NCI-H748 (cell line): ENCODE measurements around the gene PPP1R12A.
"Not testable (repeated sequence)": the region's sequence is repeated elsewhere in the genome, so short reads cannot be mapped to it uniquely, and the experiment has no call there.

Experiments used
- DNase-seq: peaks from one replicate; lab custom pipeline; 2025; ENCODE audit not compliant: unreplicated experiment; lab: John Stamatoyannopoulos, UW

PPP1R12A gene

DNA sequence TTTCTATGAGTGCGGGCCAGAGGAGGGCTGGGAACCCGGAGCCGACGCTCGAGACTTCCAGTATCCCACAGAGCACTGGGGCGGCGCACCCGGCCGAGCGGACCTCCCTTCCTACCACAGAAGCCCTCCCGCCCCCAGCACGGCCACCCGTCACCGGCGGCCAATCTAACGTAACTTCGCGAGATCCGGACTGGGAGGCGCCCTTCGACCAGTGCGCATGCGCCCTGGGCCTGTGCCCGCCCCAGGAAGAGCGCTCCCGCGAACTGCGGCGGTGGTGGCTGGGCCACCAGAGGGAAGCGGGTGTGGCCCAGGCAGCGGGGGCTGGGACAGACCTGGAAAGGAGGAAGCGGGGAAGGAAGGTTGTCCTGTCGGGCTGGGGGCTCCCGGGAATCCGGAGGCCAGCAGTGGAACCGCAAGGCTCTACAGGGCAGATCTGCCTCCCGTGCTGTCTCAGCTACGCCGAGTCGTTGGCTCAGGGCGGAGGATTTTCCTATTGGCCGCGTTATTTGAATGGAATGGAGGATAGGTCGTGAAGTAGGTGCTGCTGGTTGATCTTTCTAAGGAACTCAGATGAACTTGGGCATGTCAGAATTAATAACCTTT lies at the start of gene PPP1R12A:
Gene PPP1R12A, minus strand, starts transcription at position 77 of the 603 bp plus-strand sequence. CDS start 166 bp downstream, outside the sequence.
- peak; percentile 98 for DNase-seq

DNA sequence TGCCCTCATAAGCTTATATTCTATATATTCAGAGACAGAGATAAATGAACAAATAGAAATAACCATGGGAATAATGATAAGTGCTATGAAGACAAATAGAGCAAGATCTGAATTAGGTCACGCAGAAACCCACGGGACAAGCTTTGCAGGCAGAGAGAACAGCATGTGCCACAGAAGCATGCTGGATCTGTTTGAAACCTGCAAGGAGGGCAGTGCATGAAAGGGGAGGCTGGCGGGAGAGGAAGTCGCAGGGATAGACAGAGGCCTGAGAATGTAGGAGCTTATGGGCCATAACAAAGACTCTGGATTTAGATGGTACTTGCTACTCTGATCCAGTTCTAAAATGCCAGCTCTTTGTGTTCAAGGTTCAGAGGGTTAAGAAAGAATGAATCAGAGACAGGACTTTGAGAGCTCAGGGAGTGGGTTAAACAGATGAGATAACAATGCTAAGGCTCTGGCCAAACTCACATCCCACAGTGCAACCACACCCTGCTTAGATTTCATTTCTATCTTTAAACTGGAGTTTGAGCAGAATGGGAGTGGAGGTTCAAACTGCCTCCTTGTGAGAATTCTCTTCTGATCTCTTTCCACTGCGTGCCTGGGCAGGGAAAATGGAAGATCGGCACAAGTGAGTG lies 49.2 kb upstream of the PPP1R12A start:
- DNase-seq = peak; percentile 84

DNA sequence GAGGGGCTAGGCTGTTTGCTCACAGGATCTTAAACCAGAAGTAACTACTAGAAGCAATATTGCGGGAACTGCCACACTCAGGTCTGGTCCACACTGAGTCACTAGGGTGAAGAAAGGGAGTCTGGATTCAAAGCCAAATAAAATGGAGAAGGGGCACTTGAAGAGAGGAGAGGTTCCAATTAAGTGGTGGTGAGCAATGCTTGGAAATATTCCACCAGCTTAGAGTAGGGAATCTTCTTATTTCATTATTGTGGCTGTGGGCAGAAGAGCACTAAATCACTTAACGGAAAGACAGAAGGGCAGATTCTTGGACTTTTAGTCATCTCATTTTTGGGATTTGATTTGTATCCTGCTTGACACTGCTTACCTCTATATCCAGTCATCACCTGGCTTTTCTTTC lies 48.6 kb upstream of the PPP1R12A start:
- peak; percentile 46 for DNase-seq

GRCh38 chr12:79982086-79983062 lies 47.5 kb upstream of the PPP1R12A start:
- DNase-seq = no peak

- no peak for DNase-seq
These were observed 43.8 kb upstream of the PPP1R12A start for GRCh38 chr12:79978692-79979091.

DNA sequence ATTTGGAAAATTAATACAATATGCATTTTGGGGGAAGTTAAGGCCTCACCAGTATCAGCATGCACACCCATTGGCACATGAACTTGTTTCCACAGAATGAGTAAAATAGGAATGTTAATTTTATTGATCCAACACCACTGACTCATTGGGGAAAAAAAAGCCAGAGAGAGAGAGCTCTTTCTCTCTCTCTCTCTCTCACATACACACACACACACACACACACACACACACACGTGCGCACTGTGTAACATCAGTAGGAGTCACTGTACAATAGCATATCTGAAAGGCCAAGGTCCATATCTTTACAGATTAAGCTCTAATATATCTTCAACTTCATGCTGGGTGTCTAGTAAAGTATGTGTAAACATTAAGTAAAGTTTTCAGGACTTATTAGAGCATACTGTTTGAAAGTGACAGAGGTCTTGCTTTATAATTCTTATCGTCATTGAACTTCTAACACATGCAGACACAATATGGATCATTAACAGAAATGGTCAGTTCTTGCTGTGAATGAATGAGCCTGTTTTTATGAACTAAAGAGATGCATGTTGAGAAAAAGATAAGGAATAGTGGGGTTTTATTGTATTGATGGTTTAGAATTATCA lies 43.1 kb upstream of the PPP1R12A start:
- not testable (repeated sequence) for DNase-seq

- no peak for DNase-seq
These were observed 40.2 kb upstream of the PPP1R12A start for GRCh38 chr12:79975143-79975542.

GRCh38 chr12:79973801-79974200 lies 38.9 kb upstream of the PPP1R12A start:
- no peak for DNase-seq

DNA sequence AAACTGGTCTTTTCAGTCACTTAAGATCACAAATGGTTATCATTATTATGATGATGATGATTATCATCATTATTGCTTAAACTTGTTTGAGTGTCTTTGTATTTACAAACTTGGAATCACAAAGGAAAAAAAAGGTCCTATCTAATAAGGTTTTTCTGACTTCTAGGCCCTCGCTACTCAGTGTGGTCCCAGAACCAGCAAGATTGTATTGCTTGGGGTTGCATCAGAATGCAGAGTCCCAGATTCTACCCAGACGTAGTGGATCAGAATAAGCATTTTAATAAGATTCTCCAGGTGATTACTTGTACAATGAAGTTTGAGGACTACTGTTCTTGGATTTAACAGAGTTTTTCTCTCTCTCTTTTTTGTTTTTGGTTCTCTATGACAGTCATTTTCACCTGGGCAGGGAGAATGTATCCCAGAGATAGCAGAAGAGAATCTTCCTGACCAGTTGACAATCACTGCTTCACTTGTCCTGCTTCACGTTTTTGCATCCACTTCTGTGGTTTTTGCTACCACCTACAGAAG lies 29.3 kb upstream of the PPP1R12A start:
- DNase-seq = no peak

GRCh38 chr12:79961411-79961810 lies 26.5 kb upstream of the PPP1R12A start:
- peak; percentile 95 for DNase-seq

DNA sequence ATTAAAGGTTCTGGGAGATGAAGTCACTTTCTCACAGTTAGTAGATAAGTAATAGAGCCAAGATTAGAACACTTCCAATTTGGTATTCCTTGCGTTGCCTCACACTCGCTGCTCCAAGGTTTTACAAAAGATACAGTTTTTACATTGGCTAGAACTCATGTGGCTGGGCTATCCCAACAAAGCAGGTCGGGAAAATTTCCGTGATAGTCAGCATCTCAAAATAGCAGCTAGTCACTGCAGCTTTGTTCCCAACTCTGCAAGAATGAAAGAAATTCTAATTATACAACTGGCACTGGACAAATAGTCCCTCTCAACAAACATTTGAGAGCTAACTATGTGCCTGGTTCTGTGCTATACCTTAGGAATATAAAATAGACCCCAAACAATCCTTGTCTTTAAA lies 24.6 kb upstream of the PPP1R12A start:
- DNase-seq = no peak

- no peak for DNase-seq
These were observed 22.0 kb upstream of the PPP1R12A start for GRCh38 chr12:79956896-79957295.

GRCh38 chr12:79955561-79955960 lies 20.7 kb upstream of the PPP1R12A start:
- DNase-seq = no peak

GRCh38 chr12:79954037-79954610 lies 19.2 kb upstream of the PPP1R12A start:
- no peak for DNase-seq

- DNase-seq = no peak
These were observed 14.2 kb upstream of the PPP1R12A start for GRCh38 chr12:79949098-79949497.

DNA sequence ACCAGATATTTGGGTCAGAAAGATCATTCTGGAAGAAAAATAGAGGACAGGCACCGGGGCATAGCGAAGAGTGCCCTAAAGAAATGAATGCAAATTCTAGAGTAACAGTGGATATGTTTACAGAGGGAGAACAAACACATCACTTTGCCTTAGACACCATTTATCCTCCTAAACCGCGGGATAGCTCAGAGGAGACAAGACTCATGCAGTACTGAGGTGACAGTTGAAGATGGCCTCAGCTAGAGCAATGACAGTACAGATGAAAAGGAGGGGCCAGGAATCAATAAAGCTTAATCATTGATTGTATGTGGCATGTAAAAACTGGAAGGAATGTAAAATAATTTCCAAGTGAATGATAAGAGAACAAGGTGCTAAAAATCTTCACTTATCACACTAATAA lies 10.5 kb upstream of the PPP1R12A start:
- no peak for DNase-seq

GRCh38 chr12:79944565-79944964 lies 9.7 kb upstream of the PPP1R12A start:
- DNase-seq = no peak

DNA sequence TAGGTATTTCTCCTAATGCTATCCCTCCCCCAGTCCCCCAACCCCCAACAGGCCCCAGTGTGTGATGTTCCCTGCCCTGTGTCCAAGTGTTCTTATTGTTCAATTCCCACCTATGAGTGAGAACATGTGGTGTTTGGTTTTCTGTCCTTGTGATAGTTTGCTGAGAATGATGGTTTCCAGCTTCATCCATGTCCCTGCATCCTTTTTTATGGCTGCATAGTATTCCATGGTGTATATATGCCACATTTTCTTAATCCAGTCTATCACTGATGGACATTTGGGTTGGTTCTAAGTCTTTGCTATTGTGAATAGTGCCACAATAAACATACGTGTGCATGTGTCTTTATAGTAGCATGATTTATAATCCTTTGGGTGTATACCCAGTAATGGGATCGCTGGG lies 7.9 kb upstream of the PPP1R12A start:
- not testable (repeated sequence) for DNase-seq

DNA sequence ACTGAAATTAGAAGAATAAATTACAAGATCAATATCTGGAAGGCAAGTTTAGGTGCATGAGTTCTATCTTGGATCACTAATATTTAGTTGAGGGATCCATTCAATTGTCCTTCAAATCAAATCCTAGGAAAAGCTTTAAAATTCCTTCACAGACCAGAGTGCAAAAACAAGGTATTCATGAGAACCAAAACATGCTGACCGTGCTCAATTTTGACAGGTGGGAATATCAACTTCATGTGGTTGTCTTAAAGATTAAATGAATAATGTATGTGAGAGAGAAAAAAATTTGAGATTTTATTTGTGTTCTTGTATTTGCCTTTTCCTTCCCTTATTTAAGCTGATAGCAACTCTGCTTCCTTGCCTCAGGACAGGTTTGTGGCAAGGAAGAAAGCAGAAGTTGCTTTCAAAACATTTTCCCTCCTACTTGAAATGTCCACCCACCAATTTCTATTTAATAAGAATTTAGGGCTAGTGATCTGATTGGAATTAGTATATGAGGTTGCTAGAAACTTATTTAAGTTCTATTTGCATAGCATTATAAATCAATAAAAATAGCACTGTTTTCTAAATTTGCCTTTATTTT lies 4.9 kb upstream of the PPP1R12A start:
- DNase-seq = no peak

DNA sequence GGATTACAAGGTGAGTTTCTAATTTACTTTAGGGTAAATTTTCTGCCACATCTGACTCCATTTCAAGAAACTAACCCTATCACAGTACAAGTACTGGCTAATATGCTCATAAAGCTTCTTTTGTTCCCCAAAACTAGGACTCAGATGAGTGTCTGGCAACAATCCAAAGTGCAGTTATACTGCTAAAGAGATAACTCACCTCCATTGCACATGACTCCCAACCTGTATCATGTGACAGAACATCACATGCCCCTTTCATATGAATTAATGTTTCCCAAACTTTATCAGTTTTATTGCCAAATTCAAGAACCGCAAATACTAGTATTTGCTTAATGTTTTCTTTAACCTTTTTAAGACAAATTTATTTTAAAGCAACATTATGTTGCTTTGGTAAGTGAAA lies 3.9 kb upstream of the PPP1R12A start:
- peak; percentile 36 for DNase-seq
